A549 (cell line): ENCODE data around the gene PTPRN2.

Experiments used
- CTCF ChIP-seq: fragments of >200 bp; sonication (Bioruptor Twin); formaldehyde crosslinking; IDR thresholded peaks from 3 replicates; pipeline ENCODE4 v1.5.1; 2016
- MAFK ChIP-seq: fragments of 450-650 bp; IDR thresholded peaks from 2 replicates; pipeline ENCODE4 v1.6.1; 2014; ENCODE audit not compliant: partially characterized antibody
- POLR2A ChIP-seq: IDR thresholded peaks from 2 replicates; pipeline ENCODE4 v1.6.1; 2012; ENCODE audit warnings: mild to moderate bottlenecking, low read length
- SMC3 ChIP-seq: fragments of >200 bp; sonication (Bioruptor Twin); formaldehyde crosslinking; IDR thresholded peaks from 3 replicates; pipeline ENCODE4 v1.6.1; 2018; ENCODE audit warnings: inconsistent platforms
- TF ChIP-seq, protein P1 (sequence below): fragments of >200 bp; sonication (Bioruptor Twin); formaldehyde crosslinking; IDR thresholded peaks from 3 replicates; pipeline ENCODE4 v1.6.1; 2016

DNA sequence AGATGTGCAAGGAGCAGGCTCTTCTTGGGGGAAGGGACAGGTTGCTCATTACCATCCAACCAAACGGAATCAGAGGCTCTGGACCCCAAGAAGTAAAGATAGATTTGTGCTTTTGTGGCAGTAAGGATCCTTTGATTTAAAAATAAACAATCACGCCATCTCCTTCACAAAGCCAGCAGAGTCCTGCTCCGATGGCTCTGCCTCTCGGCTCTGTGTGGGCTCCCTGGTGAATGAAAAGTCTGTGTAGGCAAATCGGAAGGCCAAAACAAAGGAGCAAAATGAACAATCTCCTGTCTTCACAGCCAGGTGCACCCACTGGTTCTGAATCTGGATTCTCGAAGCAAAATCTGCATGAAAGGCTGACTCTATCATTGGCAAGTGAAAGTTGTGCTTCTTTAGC lies 3.8 kb downstream of the PTPRN2 start:
- TF ChIP-seq CTCF (no peak), MAFK (no peak), SMC3 (no peak), POLR2A (no peak)
- TF ChIP-seq, protein P1, sequence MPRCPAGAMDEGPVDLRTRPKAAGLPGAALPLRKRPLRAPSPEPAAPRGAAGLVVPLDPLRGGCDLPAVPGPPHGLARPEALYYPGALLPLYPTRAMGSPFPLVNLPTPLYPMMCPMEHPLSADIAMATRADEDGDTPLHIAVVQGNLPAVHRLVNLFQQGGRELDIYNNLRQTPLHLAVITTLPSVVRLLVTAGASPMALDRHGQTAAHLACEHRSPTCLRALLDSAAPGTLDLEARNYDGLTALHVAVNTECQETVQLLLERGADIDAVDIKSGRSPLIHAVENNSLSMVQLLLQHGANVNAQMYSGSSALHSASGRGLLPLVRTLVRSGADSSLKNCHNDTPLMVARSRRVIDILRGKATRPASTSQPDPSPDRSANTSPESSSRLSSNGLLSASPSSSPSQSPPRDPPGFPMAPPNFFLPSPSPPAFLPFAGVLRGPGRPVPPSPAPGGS: no peak
